NCI-H1417 treated with DMSO at 0.1 percent for 48 hours (cell line): ENCODE data around the gene ERVH48-1.
"Not testable (repeated sequence)": the region's sequence is repeated elsewhere in the genome, so short reads cannot be mapped to it uniquely, and the experiment has no call there.

Source experiments
- DNase-seq: peaks from one replicate; lab custom pipeline; 2025; lab: John Stamatoyannopoulos, UW

Gene ERVH48-1

GRCh38 chr21:42906233-42906632, 19.2 kb downstream of the ERVH48-1 start:
- no peak for DNase-seq

- DNase-seq = no peak
Measured at GRCh38 chr21:42905195-42905594, 20.2 kb downstream of the ERVH48-1 start.

GRCh38 chr21:42903817-42904216, 21.6 kb downstream of the ERVH48-1 start:
- no peak for DNase-seq

DNA sequence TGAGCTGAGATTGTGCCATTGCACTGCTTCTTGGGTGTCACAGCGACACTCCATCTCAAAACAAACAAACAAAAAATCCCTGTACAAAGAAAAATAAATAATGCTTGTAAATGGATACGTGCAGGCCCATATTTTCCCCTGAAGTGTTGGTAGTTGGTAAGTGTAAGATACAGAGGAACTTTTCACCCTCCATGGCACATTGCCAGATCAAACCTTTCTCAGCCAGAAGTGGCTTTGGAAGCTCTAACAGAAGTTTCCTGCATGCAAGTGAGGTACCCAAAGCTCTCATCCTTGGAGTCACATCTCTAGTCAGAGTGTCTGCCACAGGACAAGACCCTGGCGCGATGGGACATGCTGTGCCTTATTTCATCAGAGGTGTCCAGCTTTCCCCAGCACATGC, 25.0 kb downstream of the ERVH48-1 start:
- no peak for DNase-seq

DNA sequence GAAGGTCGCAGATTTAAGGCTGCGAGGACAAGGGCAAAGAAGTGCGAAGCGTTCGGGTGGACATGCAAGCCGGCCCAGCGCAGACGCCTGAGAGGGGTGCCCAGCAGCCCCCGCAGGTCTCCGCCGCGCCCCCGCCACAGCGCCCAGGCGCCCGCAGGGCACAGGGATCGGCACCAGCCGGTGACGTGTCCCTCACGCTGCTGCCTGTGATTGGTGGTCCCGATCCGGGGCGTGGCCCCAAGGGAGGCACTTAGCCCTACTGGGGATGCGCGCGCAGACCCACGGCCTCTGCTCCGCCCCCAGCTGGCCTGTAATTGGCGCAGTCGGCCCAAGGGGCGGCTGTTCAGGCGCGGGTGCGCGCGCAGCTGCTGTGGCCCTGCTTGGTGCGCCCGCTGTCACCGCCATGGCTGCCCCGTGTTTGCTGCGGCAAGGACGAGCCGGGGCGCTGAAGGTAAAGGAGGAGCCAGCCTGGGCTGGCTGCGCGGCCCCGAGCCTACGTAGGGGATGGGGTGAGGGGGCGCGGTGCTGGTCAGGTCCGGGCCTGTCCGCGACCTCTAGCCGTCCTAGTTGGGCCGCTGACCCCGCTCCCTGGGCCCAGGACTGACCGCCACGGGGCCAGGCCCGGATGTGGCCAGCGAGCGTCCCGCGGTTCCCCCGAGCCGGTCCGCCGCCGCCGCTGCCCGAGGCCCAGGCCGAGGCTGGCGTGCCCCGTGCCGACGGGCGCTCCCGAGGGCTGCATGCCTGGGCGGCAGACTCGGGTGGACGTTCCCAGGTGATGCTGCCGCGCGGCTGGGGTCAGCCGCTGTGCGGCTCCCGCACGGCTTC, 32.3 kb downstream of the ERVH48-1 start, which contains the start of gene NDUFV3:
NDUFV3 (plus strand) TSS at position 379 of the 825 bp plus-strand sequence; CDS start at position 404, 25 bp downstream.
- DNase-seq = peak; percentile 92

DNA sequence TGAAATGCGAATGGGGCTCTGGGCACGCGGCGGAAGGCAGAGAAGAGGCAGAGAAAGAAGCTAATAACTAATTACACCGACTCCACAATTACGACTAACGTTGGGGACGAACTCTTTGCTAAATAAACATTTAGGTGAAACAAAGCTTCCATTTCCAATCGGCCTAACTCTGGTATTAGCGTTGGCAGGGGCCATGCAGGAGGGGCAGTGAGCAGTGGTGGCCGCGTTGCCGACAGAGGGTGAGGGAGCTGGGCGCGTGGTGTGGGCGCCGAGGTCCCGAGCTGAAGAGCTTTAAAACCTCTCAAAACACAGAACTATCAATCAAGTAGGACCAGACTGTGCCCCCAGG, 32.9 kb downstream of the ERVH48-1 start:
- DNase-seq = no peak

GRCh38 chr21:42887326-42887725, 38.1 kb downstream of the ERVH48-1 start:
- DNase-seq = no peak

DNA sequence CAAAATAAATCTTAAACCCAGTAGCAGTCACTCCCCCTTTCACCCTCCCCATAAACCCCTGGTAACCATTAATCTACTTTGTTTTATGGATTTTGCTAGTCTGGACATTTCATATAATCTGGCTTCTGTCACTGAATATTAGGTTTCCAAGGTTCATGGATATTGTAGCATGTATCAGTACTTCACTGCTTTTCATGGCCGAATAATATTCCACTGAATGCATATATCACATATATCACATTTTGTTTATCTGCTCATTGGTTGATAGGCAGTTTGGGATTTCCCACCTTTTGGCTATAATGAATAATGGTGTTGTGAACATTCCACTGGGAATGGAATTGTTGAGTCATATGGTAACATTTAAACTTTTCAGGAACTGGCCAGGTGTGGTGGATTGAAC, 41.5 kb downstream of the ERVH48-1 start:
- DNase-seq = no peak

- DNase-seq = no peak
Measured at GRCh38 chr21:42880352-42880751, 45.1 kb downstream of the ERVH48-1 start.

DNA sequence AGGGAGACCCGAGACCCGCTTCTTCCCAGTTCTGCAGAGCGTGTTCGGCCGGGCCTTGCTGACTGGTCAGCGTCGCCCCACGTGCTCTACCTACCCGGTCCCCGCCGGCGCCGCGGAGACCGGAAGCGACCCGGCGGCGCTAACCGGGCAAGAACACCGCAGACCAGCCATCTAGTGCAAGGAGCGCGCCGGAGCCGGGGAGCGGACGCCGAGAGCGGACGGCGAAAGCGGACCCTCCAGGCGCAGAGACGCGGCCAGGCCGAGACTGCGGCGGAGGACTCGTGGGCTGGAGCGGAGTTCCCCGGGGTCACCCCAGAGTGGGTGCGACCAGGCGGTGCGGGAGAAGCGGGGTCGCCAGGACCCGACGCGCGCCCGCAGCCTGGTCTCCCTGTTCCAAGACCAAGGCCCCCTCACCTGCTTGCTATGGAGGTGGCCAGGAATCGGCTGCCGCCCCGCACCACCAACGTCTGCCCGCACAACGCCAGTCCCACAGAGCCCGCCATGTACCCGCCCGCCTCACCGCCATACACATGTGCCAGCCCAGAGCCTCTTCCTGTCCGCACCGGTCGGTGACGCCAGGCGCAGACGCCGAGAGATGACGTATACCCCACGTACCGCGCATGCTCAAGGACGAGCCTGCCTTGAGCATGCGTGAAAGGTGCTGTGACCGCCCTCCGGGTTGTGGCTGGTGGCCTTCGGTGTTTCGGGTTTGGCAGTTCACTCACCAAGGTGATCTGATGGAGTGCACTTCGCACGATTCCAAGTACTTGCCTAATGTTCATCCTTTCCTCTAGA, 46.2 kb downstream of the ERVH48-1 start, which contains the start of gene WDR4:
WDR4 (minus strand) TSS at position 547 of the 795 bp plus-strand sequence; CDS start at position 503, 44 bp downstream.
- DNase-seq = peak; percentile 92

DNA sequence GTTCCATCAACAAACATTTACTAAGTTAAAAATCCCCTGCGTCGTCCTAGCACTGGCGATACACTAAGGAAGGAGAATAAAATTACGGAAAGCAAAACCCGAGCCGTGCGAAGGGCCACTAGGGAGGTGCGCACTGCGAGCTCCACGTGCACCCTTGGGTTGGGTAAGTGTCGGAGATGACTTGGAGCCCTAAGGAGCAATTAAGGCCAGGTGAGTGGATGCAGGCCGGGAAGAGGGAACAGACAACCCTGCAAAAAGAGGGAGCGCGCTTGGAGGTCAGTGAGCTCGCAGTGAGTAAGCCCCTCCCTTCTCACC, 46.8 kb downstream of the ERVH48-1 start:
- DNase-seq = no peak

GRCh38 chr21:42875811-42876210, 49.6 kb downstream of the ERVH48-1 start:
- not testable (repeated sequence) for DNase-seq

GRCh38 chr21:42873096-42873495, 52.3 kb downstream of the ERVH48-1 start:
- no peak for DNase-seq

DNA sequence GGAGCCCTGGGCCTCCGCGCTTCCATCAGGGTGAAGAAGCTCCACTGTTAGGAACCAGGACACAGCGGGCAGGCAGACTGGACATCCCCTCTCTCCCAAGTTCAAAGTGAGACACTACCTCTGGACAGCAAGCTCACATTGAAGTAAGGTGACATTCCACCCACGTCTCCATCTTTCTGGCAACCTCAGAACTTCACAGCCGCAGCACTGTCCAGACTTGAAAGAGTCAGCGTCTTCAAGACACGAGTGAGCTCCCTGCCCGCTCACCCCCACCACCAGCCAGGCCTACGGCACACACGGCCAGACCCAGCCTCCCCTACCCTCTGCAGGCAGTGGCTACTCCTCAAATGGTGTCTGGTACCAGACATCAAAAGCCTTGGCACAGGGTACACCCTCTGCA, 57.2 kb downstream of the ERVH48-1 start:
- no peak for DNase-seq
